Measurements from ENCODE around the gene MAP3K2.

GRCh38 chr2:127428057-127428814, 40.5 kb upstream of the MAP3K2 start:
- no peak for TF ChIP-seq SIN3A (IDR thresholded peaks at IDR 0.05; ENCODE audit: borderline replicate concordance, insufficient read depth, low read length)
- no peak for TF ChIP-seq POLR2AphosphoS5 (IDR thresholded peaks at IDR 0.05; ENCODE audit: low read depth, low read length)
- no peak for TF ChIP-seq REST (IDR thresholded peaks at IDR 0.05; ENCODE audit: insufficient read depth in 1 of 2, low read depth in 2 of 2, low read length in 2 of 2)
